ENCODE results near the gene DBN1. TPM values are rescaled to one million over a fixed set of nuclear protein-coding genes. Genes with fewer than 3 reads are reported as not detected.
A peak's percentile ranks its signal among the peaks of the same experiment; 100 is the strongest.

Gene DBN1
- total and polyA plus RNA-seq, 9 of the 15 experiments (the other 6 are each of a cell fraction or from before 2014, with no cell fraction given), result 0.25 to 87.2 (median 27.9) TPM

DNA sequence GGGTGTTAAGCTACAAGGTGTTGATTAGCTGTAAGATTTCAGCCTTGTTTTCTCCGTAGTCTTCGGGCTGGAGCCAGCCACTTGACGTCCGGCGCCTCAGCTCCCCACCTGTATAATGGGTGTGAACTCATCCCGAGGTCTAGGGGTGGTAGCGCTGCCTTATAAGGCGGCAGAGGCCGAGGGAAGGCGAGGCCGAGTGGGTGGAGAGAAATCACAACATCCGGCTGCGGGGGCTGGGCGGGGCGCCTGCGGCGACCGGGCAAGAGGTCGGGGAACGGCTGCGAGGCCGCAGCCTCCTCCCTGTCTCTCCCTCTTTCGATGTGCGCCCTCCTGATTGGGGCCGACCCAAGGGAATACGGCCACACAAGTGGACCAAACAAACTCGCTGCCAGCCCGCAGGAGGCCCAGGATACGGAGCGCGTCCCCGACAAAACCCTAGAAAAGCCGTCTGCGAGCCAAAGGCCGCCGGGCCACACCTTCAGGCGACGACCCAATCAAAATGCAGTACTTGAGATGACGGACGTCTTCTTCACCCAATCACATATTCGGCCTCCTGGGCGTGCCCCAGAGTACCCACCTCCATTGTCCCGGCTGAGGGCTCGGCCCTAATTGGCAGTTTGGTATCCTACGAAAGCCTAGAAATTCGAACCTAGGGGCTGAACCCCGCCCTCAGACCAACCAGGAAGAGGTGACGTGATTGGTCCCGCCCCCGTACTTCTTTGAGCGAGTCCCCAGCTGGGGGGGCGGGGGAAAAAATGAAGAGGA is 47.5 kb downstream of the DBN1 start (continued):
- peak; percentile 86 for TF ChIP-seq MBD2 (IDR thresholded peaks at IDR 0.05; ENCODE audit: borderline replicate concordance, low read depth)
- no peak for TF ChIP-seq COPS2 (conservative IDR thresholded peaks at IDR 0.05)
- no peak for TF ChIP-seq PHTF2 (CRISPR knock-in tag; IDR thresholded peaks at IDR 0.05)
- TF ChIP-seq PRMT5 (CRISPR knock-in tag; IDR thresholded peaks at IDR 0.05), result no peak
- 0 out of 2 replicates have a peak, but pooled peaks have one; percentile 5 for TF ChIP-seq FOSL1 (tag; conservative IDR thresholded peaks at IDR 0.05)
- TF ChIP-seq SRF (CRISPR knock-in tag; IDR thresholded peaks at IDR 0.05), result peak; percentile 97 to 99
- no peak for TF ChIP-seq NR1H2 (CRISPR knock-in tag; IDR thresholded peaks at IDR 0.05)
- TF ChIP-seq ELF4 (CRISPR knock-in tag; IDR thresholded peaks at IDR 0.05), result 0 out of 2 replicates have a peak, but pooled peaks have one; percentile 37
- no peak for TF ChIP-seq ZNF445 (CRISPR knock-in tag; IDR thresholded peaks at IDR 0.05; ENCODE audit: low read depth)
- no peak for TF ChIP-seq ZNF3 (CRISPR knock-in tag; IDR thresholded peaks at IDR 0.05)
- TF ChIP-seq SAFB2 (IDR thresholded peaks at IDR 0.05; ENCODE audit: borderline replicate concordance, low read depth, low read length, severe bottlenecking), result no peak
- TF ChIP-seq CREM (IDR thresholded peaks at IDR 0.05; ENCODE audit: low read depth), result peak; percentile 91
- TF ChIP-seq ZNF316 (IDR thresholded peaks at IDR 0.05), result no peak
- TF ChIP-seq ZNF507 (tag; conservative IDR thresholded peaks at IDR 0.05), result no peak
- TF ChIP-seq SRSF7 (optimal IDR thresholded peaks at IDR 0.05; ENCODE audit: low read depth, low read length), result no peak
- TF ChIP-seq POLR2G (IDR thresholded peaks at IDR 0.05; ENCODE audit: low read depth, low read length), result peak; percentile 89
- TF ChIP-seq JUND (IDR thresholded peaks at IDR 0.05; ENCODE audit: borderline replicate concordance, low read depth, low read length), result peak; percentile 63
- TF ChIP-seq JUND (tag; IDR thresholded peaks at IDR 0.05; ENCODE audit: borderline replicate concordance, low read depth, low read length), result peak; percentile 2; the same call in 1 of the 3 replicates
- no peak for TF ChIP-seq ESRRB (CRISPR knock-in tag; IDR thresholded peaks at IDR 0.05; ENCODE audit: borderline replicate concordance)
- peak; percentile 52; the same call in 1 of the 2 replicates for TF ChIP-seq SMARCC2 (IDR thresholded peaks at IDR 0.05; ENCODE audit: low read depth)
- TF ChIP-seq ZNF561 (CRISPR knock-in tag; conservative IDR thresholded peaks at IDR 0.05), result no peak
- peak; percentile 77 to 79 for TF ChIP-seq FOXK2 (conservative IDR thresholded peaks at IDR 0.05 in 1 of 2, IDR thresholded peaks at IDR 0.05 in 1 of 2; ENCODE audit: low read depth in 2 of 2)
- no peak for TF ChIP-seq PPARD (CRISPR knock-in tag; IDR thresholded peaks at IDR 0.05)
- no peak for TF ChIP-seq PYGO2 (tag; IDR thresholded peaks at IDR 0.05)
- TF ChIP-seq TSC22D4 (tag; IDR thresholded peaks at IDR 0.05), result no peak
- no peak for TF ChIP-seq RBM17 (IDR thresholded peaks at IDR 0.05; ENCODE audit: borderline replicate concordance, low read depth, low read length)
- peak; percentile 96 for TF ChIP-seq ETV1 (tag; conservative IDR thresholded peaks at IDR 0.05; ENCODE audit: low read depth)
- TF ChIP-seq PHB2 (IDR thresholded peaks at IDR 0.05; ENCODE audit: low read depth), result no peak
- TF ChIP-seq ZNF785 (CRISPR knock-in tag; IDR thresholded peaks at IDR 0.05), result no peak
- no peak for TF ChIP-seq MXI1 (IDR thresholded peaks at IDR 0.05; ENCODE audit: low read depth, low read length)
- TF ChIP-seq ZNF143 (CRISPR knock-in tag; IDR thresholded peaks at IDR 0.05), result no peak
- no peak for TF ChIP-seq EZH2 (IDR thresholded peaks at IDR 0.05; ENCODE audit: borderline replicate concordance, low read depth, low read length)

Data from K562 (cell line).